Occipital lobe (tissue), 2 donors: Measurements from ENCODE around the gene TMCC3. TPM values are rescaled to one million over a fixed set of nuclear protein-coding genes. Genes with fewer than 3 reads are reported as not detected.

Source experiments
- DNase-seq: peaks from one replicate; lab custom pipeline; 2025; lab: John Stamatoyannopoulos, UW
- total RNA-seq: library from RNA; depleted of rRNA; stranded (reverse); fragments of >200 nt; gene quantifications from one replicate; pipeline ENCODE4 v1.2.3, GENCODE V29; 2014

Gene TMCC3
- total RNA-seq, 1 donor from 2014 or later: 8.7 TPM

- DNase-seq: no peak
Observed at GRCh38 chr12:94674051-94674451, 23.7 kb upstream of the TMCC3 start.

- no peak for DNase-seq
Observed at GRCh38 chr12:94673496-94673895, 23.1 kb upstream of the TMCC3 start.

- DNase-seq: no peak
Observed at GRCh38 chr12:94671917-94672316, 21.6 kb upstream of the TMCC3 start.

GRCh38 chr12:94670898-94671297 is 20.5 kb upstream of the TMCC3 start:
- no peak for DNase-seq

GRCh38 chr12:94670075-94670474 is 19.7 kb upstream of the TMCC3 start:
- no peak for DNase-seq

- DNase-seq: no peak
Observed at GRCh38 chr12:94667031-94667540, 16.7 kb upstream of the TMCC3 start.

- no peak for DNase-seq
Observed at GRCh38 chr12:94666158-94666557, 15.8 kb upstream of the TMCC3 start.

- DNase-seq: no peak
Observed at GRCh38 chr12:94663702-94664101, 13.3 kb upstream of the TMCC3 start.

- DNase-seq: no peak
Observed at GRCh38 chr12:94663071-94663470, 12.7 kb upstream of the TMCC3 start.

- DNase-seq: no peak
Observed at GRCh38 chr12:94660436-94660835, 10.1 kb upstream of the TMCC3 start.

- no peak for DNase-seq
Observed at GRCh38 chr12:94659346-94659930, 9.1 kb upstream of the TMCC3 start.

GRCh38 chr12:94658931-94659330 is 8.6 kb upstream of the TMCC3 start:
- no peak for DNase-seq

- no peak for DNase-seq
Observed at GRCh38 chr12:94656556-94656955, 6.2 kb upstream of the TMCC3 start.

GRCh38 chr12:94649349-94650142 is 811 bp downstream of the TMCC3 start:
- peak; percentile 14 for DNase-seq

- no peak for DNase-seq
Observed at GRCh38 chr12:94648578-94648977, 1.8 kb downstream of the TMCC3 start.

- no peak for DNase-seq
Observed at GRCh38 chr12:94644141-94644979, 6.0 kb downstream of the TMCC3 start.

- no peak for DNase-seq
Observed at GRCh38 chr12:94643606-94644005, 6.8 kb downstream of the TMCC3 start.

- no peak for DNase-seq
Observed at GRCh38 chr12:94641283-94641682, 9.1 kb downstream of the TMCC3 start.

- DNase-seq: no peak
Observed at GRCh38 chr12:94640134-94640928, 10.0 kb downstream of the TMCC3 start.

GRCh38 chr12:94638521-94638920 is 11.8 kb downstream of the TMCC3 start:
- no peak for DNase-seq

GRCh38 chr12:94637390-94638113 is 12.8 kb downstream of the TMCC3 start:
- no peak for DNase-seq
